Fibroblast of skin of left biceps (primary cell): ENCODE results near the gene KLK14.

ENCODE experiments used
- DNase-seq, 2 experiments: peaks; one replicate each; pipeline ENCODE4 v3.0.0-alpha.2; 2013; ENCODE audit warnings: low read depth in 2 of 2

The KLK14 gene, protein sequence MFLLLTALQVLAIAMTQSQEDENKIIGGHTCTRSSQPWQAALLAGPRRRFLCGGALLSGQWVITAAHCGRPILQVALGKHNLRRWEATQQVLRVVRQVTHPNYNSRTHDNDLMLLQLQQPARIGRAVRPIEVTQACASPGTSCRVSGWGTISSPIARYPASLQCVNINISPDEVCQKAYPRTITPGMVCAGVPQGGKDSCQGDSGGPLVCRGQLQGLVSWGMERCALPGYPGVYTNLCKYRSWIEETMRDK

DNA sequence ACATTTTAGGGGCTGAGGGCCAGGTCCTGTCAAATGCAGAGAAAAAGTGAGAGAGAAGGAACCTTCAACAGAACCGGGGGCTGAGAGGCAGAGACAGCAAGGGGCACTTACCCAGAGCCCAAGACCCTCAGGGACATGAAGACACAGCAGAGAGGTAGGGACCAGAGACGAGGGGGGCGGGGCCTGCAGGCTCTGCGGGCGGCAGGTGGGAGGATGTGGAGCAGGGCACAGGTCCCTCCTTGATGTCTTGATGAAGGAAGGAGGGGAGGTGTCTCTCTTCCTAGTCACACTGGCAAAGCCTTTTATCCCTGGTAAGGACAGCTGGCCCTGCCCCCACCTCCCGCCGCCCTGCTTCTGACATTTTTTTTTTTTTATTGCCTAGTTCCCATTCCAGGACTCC, at the start of gene KLK14:
Gene KLK14, minus strand, starts transcription at position 277 of the 400 bp plus-strand sequence. Its CDS starts 273 bp downstream, at position 4.
- no peak for DNase-seq

DNA sequence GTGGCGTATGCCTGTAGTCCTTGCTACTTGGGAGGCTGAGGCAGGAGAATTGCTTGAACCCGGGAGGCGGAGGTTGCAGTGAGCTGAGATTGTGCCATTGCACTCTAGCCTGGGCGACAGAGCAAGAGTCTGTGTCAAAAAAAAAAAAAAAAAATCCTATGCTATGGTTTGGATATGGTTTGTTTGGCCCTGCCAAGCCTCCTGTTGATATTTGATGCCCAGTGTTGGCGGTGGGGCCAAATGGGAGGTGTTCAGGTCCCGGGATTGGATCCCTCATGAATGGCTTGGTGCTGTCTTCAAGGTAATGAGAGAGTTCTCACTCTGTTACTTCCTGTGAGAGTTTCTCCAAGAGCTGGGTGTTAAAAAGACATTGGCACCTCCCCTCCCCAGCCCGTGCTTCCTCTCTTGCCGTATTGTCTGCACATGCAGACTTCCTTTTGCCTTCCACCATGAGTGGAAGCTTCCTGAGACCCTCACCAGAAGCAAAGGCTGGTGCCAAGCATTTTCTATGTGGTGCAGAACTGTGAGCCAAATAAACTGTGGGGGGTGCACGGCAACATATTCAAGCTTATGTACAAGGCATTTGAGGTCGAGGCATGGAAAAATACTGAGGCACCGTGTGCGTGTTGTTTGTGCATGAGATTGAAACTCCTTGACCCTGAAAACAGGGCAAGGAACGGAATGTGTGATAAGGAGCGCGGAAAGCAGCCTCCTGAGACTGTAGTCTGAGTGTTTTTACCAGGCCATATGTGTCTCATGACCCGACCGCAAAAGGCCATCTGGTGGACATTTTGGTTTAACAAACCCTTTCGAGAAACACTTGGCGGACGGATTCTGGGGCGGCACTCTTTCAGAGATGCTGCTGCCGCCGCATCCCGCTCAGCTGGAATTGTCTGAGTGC, 49.3 kb upstream of the KLK14 start:
- DNase-seq: no peak

DNA sequence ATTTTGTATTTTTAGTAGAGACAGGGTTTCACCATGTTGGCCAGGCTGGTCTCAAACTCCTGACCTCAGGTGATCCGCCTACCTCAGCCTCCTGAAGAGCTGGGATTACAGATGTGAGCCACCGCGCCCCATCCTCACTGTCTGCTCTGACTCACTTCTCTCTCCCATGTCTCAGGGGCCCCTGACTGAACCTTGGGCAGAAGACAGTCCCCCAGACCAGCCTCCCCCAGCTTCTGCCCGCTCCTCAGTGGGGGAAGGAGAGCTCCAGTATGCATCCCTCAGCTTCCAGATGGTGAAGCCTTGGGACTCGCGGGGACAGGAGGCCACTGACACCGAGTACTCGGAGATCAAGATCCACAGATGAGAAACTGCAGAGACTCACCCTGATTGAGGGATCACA, 47.0 kb upstream of the KLK14 start:
- no peak for DNase-seq

DNA sequence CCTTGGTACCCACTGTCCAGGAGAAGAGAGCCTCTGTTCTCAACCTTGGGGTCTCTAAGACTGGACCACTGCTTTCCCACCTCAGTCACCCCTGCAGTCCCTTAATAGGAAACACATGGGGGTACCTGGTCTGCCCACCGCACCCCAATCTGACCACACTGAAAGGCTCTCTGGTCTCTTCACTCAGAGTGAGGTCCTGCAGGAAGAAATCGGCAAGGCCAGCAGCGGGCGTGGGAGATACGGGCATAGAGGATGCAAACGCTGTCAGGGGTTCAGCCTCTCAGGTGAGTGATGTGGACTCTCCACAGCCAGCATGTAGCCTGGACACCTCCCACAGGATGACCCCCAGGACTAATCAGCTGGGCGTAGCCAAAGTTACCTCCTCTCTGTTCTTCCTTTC, 45.5 kb upstream of the KLK14 start:
- DNase-seq: no peak

DNA sequence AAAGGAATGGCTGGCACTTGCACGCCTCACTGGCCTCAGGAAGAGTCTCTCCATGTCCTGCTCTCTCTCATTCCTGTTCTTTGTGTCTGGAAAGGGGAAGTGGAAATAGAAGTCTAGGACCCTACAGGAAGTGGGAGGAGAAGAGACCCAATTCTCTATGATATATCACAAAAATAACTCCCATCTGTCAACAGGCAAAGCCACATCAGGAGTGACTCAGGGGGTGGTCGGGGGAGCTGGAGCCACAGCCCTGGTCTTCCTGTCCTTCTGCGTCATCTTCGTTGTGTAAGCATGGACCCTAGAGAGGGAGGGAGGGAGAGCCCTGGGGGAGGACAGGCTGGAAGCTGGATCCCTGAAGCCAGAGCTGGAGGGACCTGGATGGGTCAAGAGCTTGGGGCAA, 45.1 kb upstream of the KLK14 start:
- DNase-seq: peak; percentile 18

DNA sequence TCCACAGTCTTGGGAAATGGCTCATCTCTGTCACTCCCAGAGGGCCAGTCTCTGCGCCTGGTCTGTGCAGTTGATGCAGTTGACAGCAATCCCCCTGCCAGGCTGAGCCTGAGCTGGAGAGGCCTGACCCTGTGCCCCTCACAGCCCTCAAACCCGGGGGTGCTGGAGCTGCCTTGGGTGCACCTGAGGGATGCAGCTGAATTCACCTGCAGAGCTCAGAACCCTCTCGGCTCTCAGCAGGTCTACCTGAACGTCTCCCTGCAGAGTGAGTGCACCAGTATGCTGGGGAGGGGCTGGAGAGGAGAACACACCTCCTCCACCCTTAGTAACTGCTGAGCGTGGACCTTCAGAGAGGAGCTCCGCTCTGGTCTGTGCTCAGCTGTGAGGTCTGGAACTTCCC, 44.3 kb upstream of the KLK14 start:
- DNase-seq: no peak

DNA sequence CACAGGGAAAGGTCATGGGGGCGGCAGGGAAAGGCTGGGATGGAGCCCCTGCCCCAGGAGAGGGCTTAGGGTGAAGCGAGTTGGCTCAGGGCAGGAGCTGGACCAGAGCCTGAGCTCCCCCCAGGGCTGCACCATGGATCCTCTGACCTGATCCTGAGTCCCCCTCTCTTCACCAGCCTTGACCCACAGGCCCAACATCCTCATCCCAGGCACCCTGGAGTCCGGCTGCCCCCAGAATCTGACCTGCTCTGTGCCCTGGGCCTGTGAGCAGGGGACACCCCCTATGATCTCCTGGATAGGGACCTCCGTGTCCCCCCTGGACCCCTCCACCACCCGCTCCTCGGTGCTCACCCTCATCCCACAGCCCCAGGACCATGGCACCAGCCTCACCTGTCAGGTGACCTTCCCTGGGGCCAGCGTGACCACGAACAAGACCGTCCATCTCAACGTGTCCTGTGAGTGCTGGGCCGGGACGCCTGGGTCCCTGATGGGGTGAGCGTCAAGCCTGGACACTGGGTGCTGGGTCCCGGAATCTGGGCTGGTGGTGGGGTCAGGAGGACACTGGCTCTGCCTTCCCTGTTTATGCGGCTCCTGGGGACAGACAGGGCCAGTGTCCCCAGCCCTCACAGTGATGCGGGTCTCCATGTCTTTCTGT, 42.9 kb upstream of the KLK14 start:
- DNase-seq: no peak

DNA sequence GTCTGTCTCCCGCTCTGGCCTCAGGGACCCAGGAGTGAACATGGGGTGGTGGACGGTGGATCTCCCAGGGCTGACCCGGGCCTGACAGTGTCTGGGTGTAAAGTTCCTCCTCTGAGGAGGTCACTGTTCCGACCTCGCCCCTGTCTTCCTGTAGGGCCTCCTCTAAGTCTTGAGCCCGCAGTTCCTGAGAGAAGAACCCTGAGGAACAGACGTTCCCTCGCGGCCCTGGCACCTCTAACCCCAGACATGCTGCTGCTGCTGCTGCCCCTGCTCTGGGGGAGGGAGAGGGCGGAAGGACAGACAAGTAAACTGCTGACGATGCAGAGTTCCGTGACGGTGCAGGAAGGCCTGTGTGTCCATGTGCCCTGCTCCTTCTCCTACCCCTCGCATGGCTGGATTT, 42.0 kb upstream of the KLK14 start, which contains the start of gene SIGLEC9:
Gene SIGLEC9, plus strand, starts transcription at position 178 of the 400 bp plus-strand sequence. Its CDS starts 69 bp downstream, at position 247.
- DNase-seq: no peak

DNA sequence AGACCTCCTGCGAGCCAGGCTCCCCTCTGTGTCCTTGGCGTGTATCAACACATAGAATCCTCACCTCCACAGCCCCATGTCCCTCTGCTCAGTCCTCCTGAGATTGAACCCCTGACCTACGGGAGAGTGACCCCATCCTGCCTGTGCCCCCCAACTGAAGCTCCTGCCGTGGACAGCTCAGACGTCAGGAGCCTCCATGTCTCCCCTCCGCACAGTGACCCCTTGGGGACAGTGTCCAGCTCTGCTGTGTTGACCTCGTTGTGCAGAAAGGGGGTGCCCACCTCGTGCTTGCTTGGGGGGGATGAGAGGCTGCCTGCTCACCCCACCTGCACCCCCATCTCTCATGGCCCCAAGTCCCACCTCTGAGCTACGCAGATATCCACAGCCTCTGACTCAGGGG, 41.5 kb upstream of the KLK14 start:
- no peak for DNase-seq

DNA sequence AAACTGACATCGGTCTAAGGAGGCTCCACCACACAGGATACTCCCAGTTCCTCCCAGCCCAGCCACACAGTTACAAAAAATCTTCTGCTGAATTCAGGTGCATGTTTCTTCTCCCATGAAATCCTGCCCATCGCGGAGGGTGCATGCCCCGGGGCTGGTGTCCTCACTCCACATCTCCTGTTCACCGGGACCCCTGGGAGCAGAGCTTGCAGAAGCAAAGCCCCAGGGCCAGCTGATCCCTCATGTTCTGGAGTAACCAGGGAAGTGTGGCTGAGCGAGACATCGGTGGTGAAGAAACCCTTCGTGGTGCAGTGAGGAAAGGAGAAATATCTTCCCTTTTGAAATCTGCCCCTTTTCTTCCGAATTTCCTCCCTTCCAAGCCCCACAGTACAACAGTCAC, 41.1 kb upstream of the KLK14 start:
- no peak for DNase-seq

DNA sequence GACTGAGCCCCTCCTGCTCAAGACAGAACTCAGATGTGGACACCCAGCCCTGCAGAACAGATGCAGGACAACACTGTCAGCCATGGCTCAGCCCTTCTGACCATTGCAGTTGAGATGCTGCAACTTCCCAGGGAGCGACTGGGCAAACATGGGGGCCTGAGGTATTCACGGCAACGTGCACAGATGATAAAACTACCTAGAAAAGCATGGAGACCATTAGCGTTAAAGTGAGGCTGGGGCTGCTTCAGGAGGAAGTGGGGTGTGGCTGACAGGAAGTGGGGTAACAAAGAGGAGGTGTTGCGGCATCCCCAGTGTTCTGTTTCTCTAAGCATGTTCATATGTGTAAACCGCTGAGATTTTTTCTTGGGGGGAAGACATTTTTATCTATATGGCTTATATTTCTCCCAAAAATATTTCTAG, 40.7 kb upstream of the KLK14 start:
- no peak for DNase-seq

DNA sequence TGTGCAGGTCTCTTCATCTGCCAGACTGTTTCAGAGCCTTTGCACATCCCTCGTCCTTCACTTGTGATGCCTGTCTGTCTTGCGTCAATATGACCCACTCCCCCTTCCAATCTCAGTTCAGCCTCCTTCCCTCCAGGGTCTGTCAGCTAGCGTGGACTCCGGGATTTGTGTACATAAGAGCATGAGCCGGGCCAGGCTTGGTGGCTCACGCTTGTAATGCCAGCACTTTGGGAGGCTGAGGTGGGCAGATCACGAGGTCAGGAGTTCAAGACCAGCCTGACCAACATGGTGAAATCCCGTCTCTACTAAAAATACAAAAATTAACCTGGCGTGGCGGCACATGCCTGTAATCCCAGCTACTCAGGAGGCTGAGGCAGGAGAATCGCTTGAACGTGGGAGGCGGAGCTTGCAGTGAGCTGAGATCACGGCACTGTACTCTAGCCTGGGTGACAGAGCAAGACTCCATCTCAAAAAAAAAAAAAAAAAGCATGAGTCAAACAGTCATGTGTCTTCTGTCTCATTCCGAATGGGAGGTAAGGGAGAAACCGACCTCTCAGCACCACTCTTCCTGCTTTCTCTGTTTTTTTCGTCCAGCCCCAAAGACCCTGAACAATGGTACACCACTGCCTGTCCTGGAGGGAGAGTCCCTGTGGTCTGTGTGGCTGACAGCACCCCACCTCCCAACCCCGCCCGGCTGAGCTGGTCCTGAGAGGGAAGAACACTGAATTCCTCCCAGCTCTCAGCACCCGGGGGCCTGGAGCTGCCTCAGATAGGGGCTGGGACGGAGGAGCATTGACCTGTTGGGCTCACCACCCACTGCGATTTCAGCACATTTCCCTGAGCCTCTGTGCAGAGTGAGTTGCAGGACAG, 39.7 kb upstream of the KLK14 start:
- no peak for DNase-seq

DNA sequence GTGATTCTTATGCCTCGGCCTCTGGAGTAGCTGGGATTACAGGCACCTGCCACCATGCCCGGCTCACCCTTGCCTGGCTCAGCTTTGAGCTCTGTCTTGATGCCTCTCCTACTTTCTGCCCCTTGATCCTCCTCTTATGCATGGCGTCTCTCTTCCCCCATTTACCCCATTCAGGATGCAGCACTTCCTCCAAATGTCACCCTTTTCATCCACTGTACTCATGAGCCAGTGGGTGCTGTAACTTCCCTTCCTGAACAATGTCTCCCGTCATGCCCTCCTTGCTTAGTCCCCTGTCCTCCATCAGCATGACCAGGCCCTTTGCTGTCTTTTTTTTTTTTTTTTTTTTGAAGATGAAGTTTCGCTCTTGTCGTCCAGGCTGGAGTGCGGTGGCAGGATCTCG, 38.6 kb upstream of the KLK14 start:
- DNase-seq: no peak

DNA sequence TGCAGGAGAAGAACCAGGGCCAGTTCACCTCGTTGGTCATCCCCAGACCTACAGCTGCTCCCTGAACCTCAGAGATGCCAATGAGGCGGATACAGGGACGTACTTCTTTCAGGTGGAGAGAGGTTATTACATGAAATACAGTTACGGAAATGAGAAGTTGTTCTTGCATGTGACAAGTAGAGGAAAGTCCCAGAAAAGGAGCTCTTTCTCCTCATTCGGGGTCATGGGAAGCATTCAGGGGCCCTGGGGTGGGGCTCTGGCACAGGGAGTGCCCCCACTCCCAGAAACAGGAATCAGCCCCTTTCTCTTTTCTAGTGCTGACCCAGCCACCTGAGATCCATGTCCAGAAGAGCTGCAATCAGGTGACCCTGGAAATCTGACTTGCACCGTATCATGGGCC, 37.5 kb upstream of the KLK14 start:
- DNase-seq: no peak

DNA sequence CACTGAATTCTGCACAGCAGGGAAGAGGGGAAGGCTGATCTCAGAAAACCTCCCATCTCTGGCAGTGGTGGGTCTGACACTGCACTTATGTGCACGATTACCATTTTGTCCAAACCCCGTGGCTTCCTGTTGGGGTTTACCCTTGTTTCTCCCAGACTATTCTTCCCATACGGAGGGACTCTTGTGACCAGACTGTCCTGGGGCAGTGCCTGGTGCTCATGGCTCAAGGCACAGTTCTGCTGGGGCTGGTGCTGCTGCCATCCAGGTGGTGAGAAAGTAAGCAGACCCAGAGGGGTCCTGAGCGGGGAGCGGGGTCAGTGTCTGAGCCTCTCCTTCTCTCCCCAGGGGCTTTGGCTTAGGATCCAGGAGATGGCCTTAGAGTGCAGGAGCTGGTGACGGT, 36.9 kb upstream of the KLK14 start:
- DNase-seq: no peak

DNA sequence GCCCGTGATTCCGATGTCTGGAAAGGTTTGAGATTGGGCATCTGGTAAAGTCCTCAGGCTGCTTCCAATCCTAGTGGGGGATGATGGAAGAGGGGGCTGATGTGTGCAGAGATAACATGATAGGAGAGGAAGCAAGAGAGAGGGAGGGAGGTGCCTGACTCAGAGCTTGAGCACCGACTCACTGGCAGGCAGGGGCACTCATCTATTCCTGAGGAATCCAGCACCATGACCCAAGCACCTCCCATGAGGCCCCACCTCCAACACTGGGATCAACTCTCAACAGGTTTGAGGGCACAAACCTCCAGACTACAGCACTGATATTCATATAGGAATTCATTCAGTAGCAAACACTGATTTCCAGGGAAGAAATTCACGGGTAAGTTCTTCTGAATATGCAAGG, 36.4 kb upstream of the KLK14 start:
- no peak for DNase-seq

DNA sequence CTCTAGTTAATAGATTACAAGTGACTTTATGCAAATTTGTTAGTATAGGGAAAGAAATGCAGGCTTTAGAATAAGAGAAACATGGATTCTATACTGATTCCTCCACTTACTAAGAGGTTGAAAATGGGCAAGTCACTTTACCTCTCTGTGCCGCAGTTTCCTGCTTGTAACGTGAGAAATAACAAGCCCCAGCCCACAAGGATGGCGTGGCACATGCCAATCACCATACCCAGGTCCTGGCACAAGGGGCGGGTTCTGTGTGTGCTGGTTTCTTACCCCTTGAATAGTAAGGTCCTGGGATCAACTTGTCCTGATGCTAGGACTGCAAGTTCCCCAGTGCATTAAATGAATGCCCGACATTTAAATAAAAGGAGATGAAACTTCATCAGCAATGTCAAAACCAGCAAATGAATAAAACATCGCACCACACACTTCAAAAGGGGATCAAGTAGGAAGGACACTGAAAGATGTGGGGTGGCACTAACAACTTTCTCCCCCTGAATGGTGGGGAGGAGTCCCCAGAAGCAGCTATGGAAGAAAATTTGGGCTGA, 34.1 kb upstream of the KLK14 start:
- DNase-seq: no peak

DNA sequence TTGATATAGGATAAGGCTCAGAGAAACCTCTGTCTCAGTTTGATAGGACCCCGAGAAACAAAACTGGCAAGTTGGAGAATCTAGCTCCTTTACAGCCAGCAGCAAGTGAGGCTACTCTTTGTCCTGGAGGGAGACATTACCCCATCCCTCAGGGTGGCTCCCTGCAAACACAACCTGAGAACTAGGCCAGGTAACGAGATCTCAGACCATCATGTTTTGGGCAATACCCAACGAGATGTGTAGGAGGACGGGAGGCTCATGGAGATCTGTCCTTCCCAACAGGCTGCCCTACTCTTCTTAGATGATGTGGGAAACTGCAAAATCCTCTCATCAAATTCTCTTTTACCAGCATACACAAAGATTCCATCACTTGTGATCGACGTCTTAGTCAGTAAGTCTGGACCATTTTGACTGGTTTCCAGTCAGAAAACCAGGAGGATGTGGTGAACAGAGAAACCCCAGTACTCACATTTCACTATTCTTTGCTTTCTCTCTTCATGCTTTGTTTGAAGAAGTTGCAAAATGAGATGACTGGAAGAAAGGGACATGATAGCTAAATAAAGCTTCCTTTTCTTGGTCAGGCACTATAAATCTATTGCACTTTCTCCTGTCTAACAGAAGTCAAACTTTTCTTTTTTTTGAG, 31.5 kb upstream of the KLK14 start:
- no peak for DNase-seq

DNA sequence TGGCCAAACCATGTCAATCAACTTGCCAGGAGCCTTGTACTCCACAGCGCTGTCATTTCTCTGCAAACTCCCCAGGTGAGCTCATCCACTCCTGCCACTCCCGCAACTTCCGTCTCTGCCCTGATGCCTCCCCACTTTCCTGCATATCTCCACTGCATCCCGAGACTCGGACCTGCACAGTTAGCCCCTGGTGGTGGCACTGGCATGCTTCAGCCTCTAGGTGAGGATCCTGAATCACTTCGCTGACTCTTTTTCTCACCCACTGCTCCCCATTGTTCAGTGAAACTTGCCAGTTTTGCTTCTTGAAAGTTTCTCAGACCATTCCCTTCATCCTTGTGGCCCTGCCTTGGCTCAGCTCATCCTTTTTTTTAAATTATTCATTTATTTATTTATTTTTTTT, 28.9 kb upstream of the KLK14 start:
- DNase-seq: no peak

DNA sequence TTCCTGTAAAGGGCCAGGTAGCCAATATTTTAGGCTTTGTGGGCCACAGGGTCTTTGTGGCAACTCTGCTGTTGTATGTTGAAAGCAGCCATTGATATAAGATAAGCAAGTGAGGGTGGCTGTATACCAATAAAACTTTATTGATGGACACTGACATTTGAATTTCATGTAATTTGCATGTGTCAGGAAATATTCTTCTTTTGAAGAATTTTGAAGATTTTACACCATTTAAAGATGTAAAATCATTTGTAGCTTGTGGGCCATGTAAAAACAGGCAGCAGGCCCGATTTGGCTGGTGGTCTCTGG, 27.9 kb upstream of the KLK14 start:
- DNase-seq: no peak

DNA sequence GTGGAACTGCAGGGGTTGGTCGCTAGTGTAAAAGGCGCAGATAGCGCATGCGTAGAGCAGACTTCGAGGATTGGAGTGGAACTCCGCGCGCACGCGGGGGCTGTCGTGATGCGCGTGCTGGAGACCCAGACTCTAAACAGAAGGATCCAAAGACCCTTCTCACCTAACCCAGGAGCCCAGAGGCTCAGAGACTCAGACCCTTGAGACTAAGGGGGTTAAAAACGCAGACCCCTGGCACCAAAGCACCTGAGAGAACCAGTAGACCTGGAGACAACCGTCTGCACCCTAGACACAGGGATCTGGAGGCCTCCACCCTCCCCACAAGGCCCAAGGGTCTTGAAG, 26.1 kb upstream of the KLK14 start:
- no peak for DNase-seq
